PC-3 (cell line): ENCODE results near the gene YIF1B.

Experiments
- CTCF ChIP-seq: fragments of 300-600 bp; sonication (generic); conservative IDR thresholded peaks from 2 replicates; pipeline ENCODE4 v1.5.1; 2017; ENCODE audit warnings: antibody characterized with exemption, low read depth, mild to moderate bottlenecking, low read length
- EZH2 ChIP-seq: fragments of 300-600 bp; sonication (generic); IDR thresholded peaks from one replicate; pipeline ENCODE4 v1.6.1; 2017; ENCODE audit warnings: antibody characterized with exemption, mild to moderate bottlenecking, low read length; ENCODE audit not compliant: unreplicated experiment
- EZH2phosphoT487 ChIP-seq: fragments of 300-600 bp; sonication (generic); IDR thresholded peaks from 2 replicates; pipeline ENCODE4 v1.6.1; 2018; ENCODE audit warnings: mild to moderate bottlenecking, antibody characterized with exemption, low read length, borderline replicate concordance

GRCh38 chr19:38321646-38322196 lies 6.0 kb upstream of the YIF1B start:
- TF ChIP-seq CTCF (no peak), EZH2 (no peak), EZH2phosphoT487 (no peak)
